Activated T-cell treated with anti-CD3 and anti-CD28 coated beads, Interleukin-2, amount 50 U/mL, for 24 hours (primary cell): Measurements from ENCODE around the gene WDR86.
A peak's percentile ranks its signal among the peaks of the same experiment; 100 is the strongest.

Experiments
- DNase-seq: peaks from one replicate; pipeline ENCODE4 v3.0.0-alpha.2; 2020
- H3K27ac Mint-ChIP-seq: 2 replicates; pipeline ENCODE4 v1.8.0; 2020; ENCODE audit warnings: mild to moderate bottlenecking, mixed read lengths
- H3K27me3 Mint-ChIP-seq: 2 replicates; pipeline ENCODE4 v1.8.0; 2020; ENCODE audit warnings: mixed read lengths
- H3K36me3 Mint-ChIP-seq: 2 replicates; pipeline ENCODE4 v1.8.0; 2020; ENCODE audit warnings: low read depth, mixed read lengths
- H3K4me1 Mint-ChIP-seq: 2 replicates; pipeline ENCODE4 v1.8.0; 2020; ENCODE audit warnings: low read depth, mixed read lengths
- H3K4me3 Mint-ChIP-seq: 2 replicates; pipeline ENCODE4 v1.8.0; 2020; ENCODE audit warnings: mild to moderate bottlenecking, moderate library complexity, mixed read lengths
- H3K9me3 Mint-ChIP-seq: 2 replicates; pipeline ENCODE4 v1.8.0; 2020; ENCODE audit warnings: mixed read lengths

WDR86 gene

DNA sequence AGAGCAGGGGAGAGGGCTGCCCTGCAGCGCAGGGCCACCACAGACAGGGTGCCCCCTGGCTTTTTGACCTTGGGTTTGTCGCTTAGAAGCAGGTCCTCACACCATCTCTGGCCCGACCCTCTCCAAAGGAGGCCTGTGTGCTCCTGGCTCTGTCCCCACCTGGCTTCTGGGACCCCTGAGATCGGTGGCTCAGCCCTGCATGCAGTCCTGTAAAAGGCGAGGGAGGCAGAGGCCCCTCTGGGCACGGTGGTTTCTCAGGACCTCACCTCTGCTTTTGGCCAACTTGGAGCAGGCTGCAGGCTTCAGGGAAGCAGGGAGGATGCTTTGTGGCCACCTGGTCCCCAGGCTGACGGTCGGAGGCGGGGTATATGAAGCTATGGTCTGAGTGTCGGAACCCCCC, 21.4 kb downstream of the WDR86 start:
- Mint-ChIP-seq H3K4me3 (no peak overlapping the region), H3K9me3 (no peaks in the 10 kb centered on the region), H3K36me3 (no peaks in the 10 kb centered on the region), H3K27ac (no peak overlapping the region), H3K4me1 (no peaks in the 10 kb centered on the region), H3K27me3 (peaks cover 10% of the 10 kb centered on the region)
- DNase-seq, result no peak

DNA sequence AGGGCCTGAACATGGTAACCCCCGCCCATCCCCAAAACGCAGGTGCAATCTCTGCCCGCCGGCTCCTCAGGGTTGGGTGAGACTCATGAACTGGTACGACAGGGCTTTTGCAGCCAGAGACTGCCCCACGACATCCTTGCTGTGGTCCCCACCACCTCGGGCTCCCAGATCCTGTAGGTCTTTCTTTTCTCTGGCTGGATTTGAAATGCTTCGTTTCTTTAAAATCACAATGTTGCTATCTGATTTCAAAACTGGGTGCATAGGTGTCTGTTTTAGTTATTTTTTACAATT, 21.9 kb downstream of the WDR86 start:
- no peak overlapping the region for H3K27ac Mint-ChIP-seq
- no peaks in the 10 kb centered on the region for H3K4me1 Mint-ChIP-seq
- H3K9me3 Mint-ChIP-seq, result no peaks in the 10 kb centered on the region
- H3K36me3 Mint-ChIP-seq, result no peaks in the 10 kb centered on the region
- H3K4me3 Mint-ChIP-seq, result no peak overlapping the region
- DNase-seq, result no peak
- H3K27me3 Mint-ChIP-seq, result peaks cover 11% of the 10 kb centered on the region

DNA sequence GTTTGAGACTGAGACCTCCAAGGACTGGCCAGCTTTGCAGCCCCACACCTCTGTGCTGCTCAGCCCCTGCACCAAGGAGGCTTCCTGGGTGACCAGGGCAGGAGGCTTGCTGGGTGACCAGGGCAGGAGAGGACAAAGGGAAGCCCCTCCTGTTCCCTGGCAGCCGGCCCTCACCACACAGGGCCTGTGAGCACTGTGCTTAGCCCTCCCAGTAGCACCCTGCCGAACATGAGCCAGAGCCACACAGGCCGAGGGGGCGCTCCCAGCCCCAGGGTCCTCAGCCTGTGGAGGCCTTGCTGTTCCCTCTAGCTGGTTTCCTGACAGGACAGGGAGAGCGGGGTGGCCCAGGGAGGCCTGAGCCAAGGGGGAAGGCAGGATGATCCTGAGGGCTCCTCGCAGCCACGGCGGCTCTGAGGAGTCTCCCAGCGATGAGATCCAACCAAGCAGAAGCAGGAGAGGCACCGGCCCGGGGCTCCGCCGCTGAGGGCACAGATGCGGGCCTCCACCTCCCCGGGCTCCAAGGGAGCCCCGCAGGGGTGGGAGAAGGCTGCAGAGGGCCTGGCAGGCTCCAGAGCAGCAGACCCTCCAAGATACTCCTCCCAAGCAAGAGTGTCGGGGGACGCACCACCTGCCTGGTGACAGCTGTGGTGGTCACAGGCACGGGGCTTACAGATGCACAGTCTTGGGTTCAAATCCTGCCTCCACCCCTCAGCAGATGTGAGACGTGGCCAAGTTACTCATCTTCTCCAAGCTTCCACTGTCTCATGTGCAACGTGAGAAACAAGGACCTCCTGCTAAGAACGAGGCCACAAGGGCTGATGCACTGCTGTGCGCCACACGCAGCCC, 22.5 kb downstream of the WDR86 start:
- no peak for DNase-seq
- Mint-ChIP-seq H3K27ac (no peak overlapping the region), H3K27me3 (peaks cover 17% of the 10 kb centered on the region), H3K9me3 (no peaks in the 10 kb centered on the region), H3K36me3 (no peaks in the 10 kb centered on the region), H3K4me1 (peaks cover 2% of the 10 kb centered on the region), H3K4me3 (no peak overlapping the region)

DNA sequence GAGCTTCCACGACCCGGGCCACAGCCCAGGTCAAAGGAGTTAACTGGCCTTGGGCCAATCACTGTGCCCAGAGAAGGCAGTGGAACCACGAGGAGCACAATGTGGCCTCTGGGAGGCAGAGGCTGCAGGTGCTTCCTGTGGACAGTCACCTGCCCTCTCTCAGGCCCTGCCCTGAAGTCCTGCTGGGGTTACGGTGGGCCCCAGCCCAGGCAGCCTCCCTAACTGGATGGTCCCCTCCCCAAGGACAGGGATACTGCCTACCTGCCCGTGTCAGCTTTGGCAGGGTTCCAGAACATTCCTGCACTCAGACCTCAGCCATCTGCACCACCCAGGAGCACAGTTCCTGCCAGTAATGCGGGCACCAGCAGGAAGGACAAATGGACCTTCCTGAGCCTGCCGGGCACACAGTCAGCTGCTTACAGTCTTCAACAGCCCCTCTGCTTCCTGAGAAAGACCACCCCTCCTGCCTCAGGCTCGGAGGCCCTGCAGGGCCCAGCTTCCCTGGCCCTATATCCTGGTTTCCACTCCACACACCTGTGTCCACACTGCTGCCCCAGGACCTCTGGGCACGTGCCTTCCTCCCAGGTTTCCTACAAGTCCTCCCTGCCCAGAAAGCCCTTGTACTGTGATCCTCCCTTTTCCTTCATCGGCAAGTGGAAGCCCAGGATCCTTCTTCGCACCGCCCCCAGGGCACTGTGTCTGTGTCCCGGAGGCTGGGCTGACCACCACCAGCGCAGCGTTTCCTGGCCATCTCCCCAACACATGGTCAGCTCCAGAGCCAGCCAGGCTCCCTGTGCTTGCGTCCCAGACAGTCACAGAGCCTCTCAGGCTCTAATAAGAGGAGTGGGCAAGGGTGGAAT, 23.3 kb downstream of the WDR86 start:
- Mint-ChIP-seq H3K36me3 (no peaks in the 10 kb centered on the region), H3K4me1 (peaks cover 6% of the 10 kb centered on the region), H3K4me3 (no peak overlapping the region), H3K27me3 (peaks cover 21% of the 10 kb centered on the region), H3K27ac (no peak overlapping the region), H3K9me3 (no peaks in the 10 kb centered on the region)
- DNase-seq, result no peak

DNA sequence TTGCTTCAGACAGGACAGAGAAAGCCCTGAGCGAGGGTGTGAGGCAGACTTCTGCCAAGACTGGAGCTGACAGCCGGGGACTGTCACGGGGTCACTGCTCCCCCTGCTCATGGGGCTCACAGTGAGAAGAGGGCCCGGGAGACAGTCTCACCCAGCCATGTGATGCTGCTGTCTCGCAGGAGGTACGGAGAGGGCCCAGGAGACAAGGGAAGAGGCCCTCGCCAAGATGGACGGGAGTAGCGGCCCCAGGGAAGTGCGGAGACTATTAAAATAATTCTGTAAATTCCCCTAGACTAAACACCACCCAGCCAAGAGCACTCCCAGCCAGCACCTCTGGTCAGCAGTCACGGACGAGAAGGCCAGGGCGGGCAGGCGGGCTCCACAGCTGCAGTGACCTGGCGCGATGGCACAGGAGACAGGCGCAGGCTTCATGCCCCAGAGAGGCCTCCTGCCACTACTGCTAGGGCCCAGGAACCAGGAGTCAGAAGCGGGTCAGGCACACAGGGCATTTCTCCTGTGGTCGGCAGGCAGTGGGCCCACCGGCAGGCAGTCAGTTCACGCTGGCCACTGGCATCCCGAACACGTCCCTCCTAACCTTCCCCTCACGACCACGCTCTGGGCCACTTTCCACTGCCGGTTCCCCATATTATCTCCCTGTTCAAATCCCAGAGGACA, 24.1 kb downstream of the WDR86 start:
- no peak overlapping the region for H3K4me3 Mint-ChIP-seq
- H3K27me3 Mint-ChIP-seq, result peaks cover 23% of the 10 kb centered on the region
- H3K4me1 Mint-ChIP-seq, result peaks cover 9% of the 10 kb centered on the region
- H3K36me3 Mint-ChIP-seq, result no peaks in the 10 kb centered on the region
- DNase-seq, result no peak
- H3K27ac Mint-ChIP-seq, result no peak overlapping the region
- no peaks in the 10 kb centered on the region for H3K9me3 Mint-ChIP-seq

DNA sequence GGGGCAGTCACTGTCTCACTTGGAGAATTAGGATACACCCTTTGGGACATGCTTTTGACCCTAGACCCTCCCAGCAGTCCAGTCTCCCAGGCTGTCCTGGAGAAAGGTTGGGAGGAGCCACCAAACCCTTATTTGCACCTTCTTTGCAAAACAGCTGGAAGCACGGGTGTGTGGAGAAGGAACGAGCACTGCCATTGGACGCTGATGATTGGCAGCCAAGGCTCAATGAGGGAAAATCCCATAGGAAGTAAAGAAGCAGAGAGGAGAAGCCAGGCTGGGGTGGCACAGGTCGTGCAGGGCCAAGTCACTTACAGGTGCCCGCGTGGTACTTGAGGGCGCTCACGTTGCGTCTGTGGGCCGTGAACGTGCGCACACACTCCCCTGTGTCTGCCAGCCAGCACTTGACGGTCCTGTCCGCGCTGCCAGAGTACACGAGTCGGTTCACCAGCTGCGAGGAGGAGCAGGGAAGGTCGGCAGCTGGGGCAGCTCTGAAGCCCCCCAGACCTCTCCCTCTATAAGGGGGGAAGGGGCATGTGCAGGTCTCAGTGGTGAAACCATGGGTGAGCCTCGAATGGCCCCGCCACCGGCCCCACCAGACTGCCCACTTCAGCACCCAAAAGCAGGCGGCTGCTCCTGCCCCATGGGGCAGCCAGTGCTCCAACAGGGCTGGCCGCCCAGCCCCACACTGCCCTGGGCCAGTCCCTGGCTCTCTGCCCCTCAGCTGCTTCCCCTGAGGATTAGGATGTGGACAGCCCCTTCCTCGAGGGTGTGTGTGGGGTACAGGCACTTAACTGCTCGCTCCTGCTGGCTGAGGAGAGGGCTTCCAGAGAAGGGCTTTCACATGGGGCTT, 24.8 kb downstream of the WDR86 start:
- no peaks in the 10 kb centered on the region for H3K36me3 Mint-ChIP-seq
- H3K9me3 Mint-ChIP-seq, result no peaks in the 10 kb centered on the region
- peaks cover 24% of the 10 kb centered on the region for H3K27me3 Mint-ChIP-seq
- no peak overlapping the region for H3K4me3 Mint-ChIP-seq
- no peak overlapping the region for H3K27ac Mint-ChIP-seq
- H3K4me1 Mint-ChIP-seq, result peaks cover 10% of the 10 kb centered on the region
- DNase-seq, result no peak

DNA sequence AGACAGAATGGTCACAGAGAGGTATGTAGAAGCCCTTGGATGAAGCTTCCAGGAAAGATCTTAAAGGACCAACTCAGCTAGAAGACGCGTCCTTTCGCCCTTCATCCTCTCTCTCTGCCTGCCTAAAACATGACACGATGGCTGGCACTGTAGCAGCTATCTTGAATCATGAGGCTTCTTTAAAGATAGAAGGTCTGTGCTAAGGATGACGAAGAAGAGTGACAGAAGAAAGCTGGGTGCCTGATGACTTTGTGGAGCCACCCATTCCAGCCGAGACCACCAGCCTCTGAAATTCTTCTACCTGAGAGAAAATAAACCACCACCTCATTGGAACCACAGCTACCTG, 25.5 kb downstream of the WDR86 start:
- H3K9me3 Mint-ChIP-seq, result no peaks in the 10 kb centered on the region
- no peak overlapping the region for H3K27ac Mint-ChIP-seq
- DNase-seq, result no peak
- peaks cover 24% of the 10 kb centered on the region for H3K27me3 Mint-ChIP-seq
- H3K36me3 Mint-ChIP-seq, result no peaks in the 10 kb centered on the region
- H3K4me3 Mint-ChIP-seq, result no peak overlapping the region
- H3K4me1 Mint-ChIP-seq, result peaks cover 10% of the 10 kb centered on the region

DNA sequence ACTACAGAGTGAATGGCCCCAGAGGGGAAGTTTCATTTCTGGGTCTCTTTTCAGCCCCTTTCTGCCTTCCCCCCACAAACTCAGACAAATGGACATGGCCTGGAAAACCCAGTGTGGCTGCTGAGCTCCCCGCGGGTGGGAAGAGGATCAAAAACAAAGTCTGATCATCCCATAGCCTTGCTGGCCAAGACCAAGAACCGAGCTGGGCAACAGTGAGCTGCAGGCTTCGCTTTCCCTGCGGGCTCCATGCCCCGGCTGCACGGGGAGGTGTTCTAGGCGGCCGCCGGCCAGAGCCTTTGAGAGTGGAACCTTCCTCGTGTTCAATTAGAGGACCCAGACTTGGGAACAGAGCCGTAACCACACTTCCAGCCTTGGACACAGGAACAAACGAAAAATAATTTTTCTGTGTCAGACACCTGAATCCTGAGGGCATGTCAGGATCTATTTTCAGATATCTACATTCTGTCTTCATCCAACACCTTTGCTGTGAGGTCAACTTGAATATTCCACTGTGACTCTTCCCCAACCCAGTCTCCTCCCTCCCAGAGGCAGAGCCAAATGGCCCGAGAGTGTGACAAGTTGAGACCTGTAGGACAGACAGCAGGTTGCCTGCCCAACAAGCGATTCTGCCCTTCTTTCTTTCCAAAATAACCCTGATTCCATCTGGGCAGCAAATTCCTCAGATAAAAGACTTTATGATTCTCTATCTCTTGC, 26.0 kb downstream of the WDR86 start:
- no peaks in the 10 kb centered on the region for H3K9me3 Mint-ChIP-seq
- no peak overlapping the region for H3K27ac Mint-ChIP-seq
- DNase-seq, result no peak
- no peak overlapping the region for H3K4me3 Mint-ChIP-seq
- peaks cover 10% of the 10 kb centered on the region for H3K4me1 Mint-ChIP-seq
- peaks cover under 1% of the 10 kb centered on the region for H3K36me3 Mint-ChIP-seq
- H3K27me3 Mint-ChIP-seq, result peaks cover 24% of the 10 kb centered on the region

DNA sequence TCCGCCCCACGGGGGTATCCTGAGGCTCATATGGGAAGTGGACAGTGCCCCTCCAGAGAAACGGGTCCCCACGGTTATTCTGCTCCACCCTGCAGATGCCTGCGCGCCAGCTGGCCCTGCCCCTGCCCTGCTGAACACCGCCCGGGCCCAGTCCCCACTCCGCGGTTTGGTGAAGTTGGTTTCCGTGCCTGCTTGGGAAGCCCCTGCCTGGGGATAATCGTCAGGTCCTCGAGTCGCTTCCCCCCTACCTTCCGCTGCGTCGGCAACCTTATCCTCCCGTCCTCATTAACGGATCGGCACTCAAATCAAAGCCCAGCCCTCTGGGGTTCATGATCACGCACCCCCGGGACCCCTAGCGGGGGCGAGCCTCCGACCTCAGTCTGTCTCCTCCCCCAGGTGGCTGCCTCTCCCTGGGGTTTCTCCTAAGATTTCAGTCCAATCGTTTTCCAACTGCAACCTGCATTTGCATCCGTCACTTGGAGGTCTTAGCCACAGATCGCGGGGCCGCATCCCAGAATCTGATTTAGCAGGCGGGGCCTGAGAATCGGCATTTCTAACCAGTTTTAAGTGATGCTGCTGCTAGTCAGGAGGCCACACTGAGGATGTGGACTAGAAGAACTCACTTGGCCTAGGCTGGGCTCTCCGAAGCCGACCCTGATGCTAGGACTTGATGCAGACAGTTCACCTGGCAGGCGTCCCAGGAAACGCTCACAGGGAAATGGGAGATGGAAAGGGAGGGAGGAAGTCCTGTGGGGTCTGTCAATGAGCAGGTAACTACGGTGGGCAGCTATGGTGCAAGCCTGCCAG, 27.6 kb downstream of the WDR86 start:
- DNase-seq, result peak; percentile 46
- H3K4me3 Mint-ChIP-seq, result peak overlapping the region; percentile 66
- H3K9me3 Mint-ChIP-seq, result no peaks in the 10 kb centered on the region
- H3K4me1 Mint-ChIP-seq, result peaks cover 10% of the 10 kb centered on the region
- H3K36me3 Mint-ChIP-seq, result peaks cover 13% of the 10 kb centered on the region
- peaks cover 24% of the 10 kb centered on the region for H3K27me3 Mint-ChIP-seq
- H3K27ac Mint-ChIP-seq, result no peak overlapping the region

DNA sequence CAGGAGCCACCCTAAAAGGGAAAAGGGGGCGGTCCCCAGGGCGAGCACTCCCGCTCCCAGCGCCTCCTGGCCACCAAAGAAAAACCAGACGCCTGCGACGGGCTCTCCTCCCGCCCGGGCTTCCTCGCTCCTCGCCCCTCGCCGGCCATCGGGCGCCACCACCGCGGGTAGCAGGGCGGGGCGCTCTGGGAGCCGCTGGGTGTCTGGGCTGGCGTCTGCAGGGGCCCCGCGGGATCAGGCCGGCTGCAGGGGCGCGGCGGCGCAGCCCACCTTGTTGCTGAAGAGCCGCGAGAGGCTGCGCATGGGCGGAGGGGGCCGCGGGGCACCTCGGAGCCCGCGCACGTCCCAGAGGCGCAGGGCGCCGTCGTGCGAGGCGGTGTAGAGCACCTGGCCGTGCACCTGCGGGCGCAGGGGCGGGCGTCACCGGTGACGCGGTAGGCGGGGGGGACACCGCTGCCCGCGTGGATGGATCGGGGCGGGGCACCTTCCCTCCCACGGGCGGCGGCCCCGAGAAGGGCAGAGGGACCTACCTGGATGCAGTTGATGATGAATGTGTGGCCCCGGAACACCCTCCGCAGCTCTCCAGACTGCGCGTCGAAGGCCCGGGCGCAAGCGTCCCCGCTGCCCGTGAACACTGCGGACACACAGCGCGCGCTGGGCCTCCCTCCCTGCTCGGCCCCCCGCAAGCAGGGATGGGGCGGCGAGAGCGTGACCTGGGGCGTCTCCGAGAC, 28.3 kb downstream of the WDR86 start:
- Mint-ChIP-seq H3K4me3 (no peak overlapping the region), H3K27me3 (peaks cover 24% of the 10 kb centered on the region), H3K27ac (no peak overlapping the region), H3K9me3 (no peaks in the 10 kb centered on the region), H3K4me1 (peaks cover 10% of the 10 kb centered on the region), H3K36me3 (peaks cover 20% of the 10 kb centered on the region)
- peak; percentile 55 for DNase-seq

DNA sequence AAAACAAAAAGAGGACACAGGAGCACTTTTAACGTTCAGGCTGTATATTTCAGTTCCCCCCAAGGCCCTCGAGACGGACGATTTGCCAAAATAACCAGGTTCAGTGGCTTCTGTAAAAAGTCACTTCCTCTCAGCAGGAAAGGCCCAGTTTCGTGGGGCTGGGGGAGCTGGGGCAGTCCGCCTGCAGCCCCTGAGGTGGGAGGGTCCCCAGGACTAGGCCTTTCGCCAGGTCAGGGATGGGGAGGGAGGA, 28.8 kb downstream of the WDR86 start:
- peaks cover 25% of the 10 kb centered on the region for H3K36me3 Mint-ChIP-seq
- peaks cover 24% of the 10 kb centered on the region for H3K27me3 Mint-ChIP-seq
- H3K9me3 Mint-ChIP-seq, result no peaks in the 10 kb centered on the region
- peaks cover 10% of the 10 kb centered on the region for H3K4me1 Mint-ChIP-seq
- no peak for DNase-seq
- H3K4me3 Mint-ChIP-seq, result no peak overlapping the region
- H3K27ac Mint-ChIP-seq, result no peak overlapping the region

DNA sequence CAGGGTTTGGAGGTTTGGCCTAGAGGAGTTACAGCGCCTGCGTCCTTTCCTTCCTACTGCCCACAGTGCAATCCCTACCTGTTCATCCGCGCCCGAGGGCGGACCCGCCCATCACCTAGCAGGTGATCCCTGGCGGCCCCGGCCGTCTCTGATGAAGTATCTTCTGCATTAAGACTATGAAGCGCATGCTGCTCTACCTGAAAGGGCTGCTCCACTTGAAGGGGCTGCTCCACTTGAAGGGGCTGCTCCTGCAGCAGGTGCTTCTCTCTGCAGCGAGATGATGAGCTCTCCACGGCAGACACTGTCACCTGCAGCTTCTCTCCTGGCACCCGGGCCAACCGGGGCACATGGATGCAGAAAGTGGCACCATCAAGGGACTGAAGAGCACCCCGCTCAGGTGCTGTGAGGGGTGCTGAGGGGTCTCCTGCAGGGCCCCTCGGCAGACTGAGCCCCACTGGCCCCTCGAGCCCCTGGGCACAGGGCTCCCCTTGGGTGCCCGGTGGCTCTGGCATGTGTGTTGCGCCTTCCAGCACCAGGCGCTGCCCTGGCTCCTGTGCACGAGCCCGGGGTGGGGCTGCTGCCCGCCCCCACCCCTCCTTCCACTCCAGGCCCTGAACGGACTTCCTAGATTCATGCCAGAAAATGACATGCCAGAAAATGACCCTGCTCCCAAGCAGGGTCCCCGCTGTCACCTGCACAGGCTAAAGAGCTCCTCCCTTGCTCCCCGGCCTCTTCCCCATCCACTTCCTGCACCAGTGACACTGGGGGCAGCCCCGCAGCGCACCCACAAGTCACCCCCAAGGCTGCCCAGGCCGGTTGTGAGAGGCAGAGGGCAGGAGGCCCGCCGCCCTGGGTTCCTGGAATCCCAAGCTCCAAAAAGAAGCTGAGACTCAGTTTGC, 29.4 kb downstream of the WDR86 start:
- H3K27ac Mint-ChIP-seq, result no peak overlapping the region
- no peak overlapping the region for H3K4me3 Mint-ChIP-seq
- peaks cover 31% of the 10 kb centered on the region for H3K36me3 Mint-ChIP-seq
- no peak for DNase-seq
- peaks cover 24% of the 10 kb centered on the region for H3K27me3 Mint-ChIP-seq
- peaks cover 10% of the 10 kb centered on the region for H3K4me1 Mint-ChIP-seq
- H3K9me3 Mint-ChIP-seq, result no peaks in the 10 kb centered on the region
